Pancreas (tissue), 10 donors: Measurements from ENCODE around the gene SREK1. TPM values are rescaled to one million over a fixed set of nuclear protein-coding genes. Genes with fewer than 3 reads are reported as not detected.

Experiments
- ATAC-seq, 4 donors: fragments of 200-7000 bp; cut with Tn5 transposase; one replicate each; pipeline versions ENCODE4 v1.8.0 to v1.9.1; 2020; ENCODE audit warnings: mild to moderate bottlenecking in 4 of 4, moderate library complexity in 4 of 4
- DNase-seq, 6 donors: peaks; one replicate each; pipeline ENCODE4 v3.0.0-alpha.2; 2020
- FAIRE-seq: peaks from 2 replicates; lab custom pipeline; 2012; peaks lifted over from hg19 to GRCh38; lab: Jason Lieb, UNC
- H3K27ac ChIP-seq, 4 donors: fragments of 200-600 bp; sonication (generic); 1 replicate in 3 of 4; 2 replicates in 1 of 4; pipeline versions ENCODE4 v1.5.0 to v1.8.0; 2020
- H3K27me3 ChIP-seq, 4 donors: fragments of 200-600 bp; one replicate each; pipeline ENCODE4 v1.8.0; 2021
- H3K36me3 ChIP-seq, 3 donors: fragments of 200-600 bp; sonication (generic) in 1 of 3; one replicate each; pipeline versions ENCODE4 v1.5.0 to v1.8.0; 2020 to 2021
- H3K4me1 ChIP-seq, 3 donors: fragments of 200-600 bp; one replicate each; pipeline ENCODE4 v1.8.0; 2021
- H3K4me3 ChIP-seq, 4 donors: fragments of 200-600 bp; sonication (generic) in 2 of 4; one replicate each; pipeline versions ENCODE4 v1.5.0 to v1.8.0; 2020 to 2021
- H3K9me3 ChIP-seq, 4 donors: fragments of 200-600 bp; one replicate each; pipeline ENCODE4 v1.8.0; 2021
- CTCF ChIP-seq, 4 donors: fragments of 200-600 bp; sonication (generic) in 3 of 4; IDR thresholded peaks; one replicate each; pipeline versions ENCODE4 v1.5.0 to v1.8.0; 2021; ENCODE audit warnings: antibody characterized with exemption in 4 of 4
- WGBS, 2 donors: extraction: QIAGEN DNeasy Blood & Tissue Kit; methylation state at CpG; one replicate each; pipeline ENCODE4 v1.1.7; 2013; 5-methylcytosine and 5-hydroxymethylcytosine counted together
- intact Hi-C, 3 donors: fragments of 100-400 bp; cut with DNase I; formaldehyde crosslinking; loops; one replicate each; pipeline versions ENCODE4 v1.11.1 to v1.14.2; 2022
- polyA plus RNA-seq, 2 donors: library from polyadenylated mRNA; stranded (reverse); fragments of 200-250 nt; gene quantifications; one replicate each; pipeline ENCODE4 v1.2.3, GENCODE V29; 2013
- total RNA-seq, 6 donors: library from RNA; stranded (reverse); fragmentation: NEBNext Ultra II Directional in 4 of 6; extraction: Animal tissue kit (Norgen Biotek cat#: 25700) in 4 of 6; gene quantifications; one replicate each; pipeline versions ENCODE4 v1.2.1 to v1.2.4, GENCODE V29; 2021 to 2023
- donor health status: healthy with polysubstance abuse.
- donor health status: DM: no; HTN: no; CAD: no; lungs with moderate emphysema.
- donor health status: DM: no; HTN: no; CAD: no.
- donor health status: control.
- donor health status: control.
- donor health status: Bipolar disorder and iron deficiency.
- donor health status: DM: yes; HTN: yes; CAD: no.
- donor health status: DM: no; HTN: no; CAD: no.
- donor health status: DM: no; HTN: no; CAD: no.
- donor health status: DM: yes; HTN: yes; CAD: no.

SREK1 gene
- total and polyA plus RNA-seq, 8 donors = 21.1 to 56.6 (median 33.6) TPM

- peaks cover 0 to 25% (median 2%) of the 10 kb centered on the region in 3 donors for H3K36me3 ChIP-seq
- ATAC-seq (no peak), FAIRE-seq (no peak), DNase-seq (no peak)
- no peak for TF ChIP-seq CTCF (IDR thresholded peaks at IDR 0.05)
- H3K9me3 ChIP-seq = no peaks in the 10 kb centered on the region
- no peaks in the 10 kb centered on the region for H3K27me3 ChIP-seq
- no peak overlapping the region for H3K27ac ChIP-seq
- H3K4me3 ChIP-seq = no peak overlapping the region
- 96 to 100% methylated on average over 1 of the region's 1 CpG for WGBS, 2 donors
- peaks cover 0 to 17% (median 0%) of the 10 kb centered on the region in 3 donors for H3K4me1 ChIP-seq
- intact Hi-C loops = no loop called here
Observed at GRCh38 chr5:66157046-66157445, 12.9 kb downstream of the SREK1 start.

DNA sequence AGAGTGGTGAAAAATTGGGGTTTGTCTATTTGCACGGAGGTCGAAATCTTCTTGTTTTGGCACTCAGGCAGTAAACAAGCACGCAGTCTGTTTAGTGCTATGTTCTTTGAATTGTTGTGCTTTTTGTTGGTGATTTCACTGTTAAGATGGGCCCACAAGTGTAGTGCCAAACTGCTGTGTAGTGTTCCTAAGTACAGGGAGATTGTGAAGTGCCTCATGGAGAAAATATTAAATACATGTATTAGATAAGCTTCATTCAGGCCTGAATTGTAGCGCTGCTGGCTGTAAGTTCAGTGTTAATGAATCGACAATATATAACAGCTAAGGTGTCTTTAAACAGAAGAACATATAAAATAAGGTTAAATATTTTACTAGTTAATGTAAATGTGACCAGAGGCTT lies 17.3 kb downstream of the SREK1 start:
- no peak overlapping the region for H3K4me3 ChIP-seq
- no peak for FAIRE-seq
- ATAC-seq = no peak
- no peaks in the 10 kb centered on the region for H3K27me3 ChIP-seq
- peaks cover 5 to 60% (median 8%) of the 10 kb centered on the region in 3 donors for H3K36me3 ChIP-seq
- WGBS, 2 donors = 94 to 97% methylated on average over 5 of the region's 5 CpGs
- H3K4me1 ChIP-seq = no peaks in the 10 kb centered on the region
- H3K9me3 ChIP-seq = no peaks in the 10 kb centered on the region
- no peak for DNase-seq
- no peak for TF ChIP-seq CTCF (IDR thresholded peaks at IDR 0.05)
- H3K27ac ChIP-seq = no peak overlapping the region
- intact Hi-C loops = no loop called here

GRCh38 chr5:66164044-66164790 lies 20.1 kb downstream of the SREK1 start:
- ATAC-seq = no peak
- H3K36me3 ChIP-seq = peaks cover 5 to 62% (median 8%) of the 10 kb centered on the region in 3 donors
- H3K4me1 ChIP-seq = no peaks in the 10 kb centered on the region
- H3K27ac ChIP-seq = no peak overlapping the region
- no peaks in the 10 kb centered on the region for H3K9me3 ChIP-seq
- no peak for DNase-seq
- no peaks in the 10 kb centered on the region for H3K27me3 ChIP-seq
- TF ChIP-seq CTCF (IDR thresholded peaks at IDR 0.05) = no peak
- WGBS, 2 donors = 91 to 94% methylated on average over 8 of the region's 8 CpGs
- no peak overlapping the region for H3K4me3 ChIP-seq
- no peak for FAIRE-seq
- intact Hi-C loops = no loop called here

GRCh38 chr5:66168226-66168625 lies 24.1 kb downstream of the SREK1 start:
- H3K27ac ChIP-seq = no peak overlapping the region
- no peak for DNase-seq
- FAIRE-seq = no peak
- intact Hi-C loops = no loop called here
- no peak for TF ChIP-seq CTCF (IDR thresholded peaks at IDR 0.05)
- ATAC-seq = no peak
- H3K4me3 ChIP-seq = no peak overlapping the region
- H3K4me1 ChIP-seq = no peaks in the 10 kb centered on the region
- peaks cover 5 to 28% (median 6%) of the 10 kb centered on the region in 3 donors for H3K36me3 ChIP-seq
- WGBS, 2 donors = 93 to 97% methylated on average over 4 of the region's 4 CpGs
- H3K27me3 ChIP-seq = no peaks in the 10 kb centered on the region
- no peaks in the 10 kb centered on the region for H3K9me3 ChIP-seq

DNA sequence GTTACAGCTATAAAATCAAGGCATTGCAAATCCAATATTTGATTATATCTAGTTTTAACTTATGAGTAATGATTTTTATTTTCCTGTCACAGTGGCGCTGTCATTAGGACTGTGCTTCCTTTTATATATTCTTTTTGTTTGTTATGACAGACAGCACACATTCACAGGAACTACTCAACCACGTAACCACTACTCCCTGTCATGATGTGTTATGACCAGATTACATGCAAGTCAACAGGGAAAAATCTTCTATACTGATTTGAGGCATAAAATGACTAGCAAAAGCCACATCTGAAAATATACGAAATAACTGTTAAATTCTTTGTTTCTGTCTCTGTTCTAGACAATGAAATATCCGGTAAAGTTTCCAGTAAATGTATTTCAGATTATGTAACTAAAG lies 25.4 kb downstream of the SREK1 start:
- 91 to 92% methylated on average over 4 of the region's 4 CpGs for WGBS, 2 donors
- FAIRE-seq = no peak

More for the DNA sequence above, 25.4 kb downstream of the SREK1 start:
- intact Hi-C loops = no loop called here
- Histone ChIP-seq H3K4me3 (no peak overlapping the region), H3K27me3 (no peaks in the 10 kb centered on the region), H3K27ac (no peak overlapping the region), H3K9me3 (no peaks in the 10 kb centered on the region), H3K36me3 (peaks cover 2 to 17% (median 2%) of the 10 kb centered on the region in 3 donors), H3K4me1 (no peaks in the 10 kb centered on the region)
- ATAC-seq (no peak), DNase-seq (no peak)
- TF ChIP-seq CTCF (IDR thresholded peaks at IDR 0.05) = no peak
